Measurements from ENCODE around the gene RALGDS. TPM values are rescaled to one million over a fixed set of nuclear protein-coding genes. Genes with fewer than 3 reads are reported as not detected.
"Not testable (repeated sequence)": the region's sequence is repeated elsewhere in the genome, so short reads cannot be mapped to it uniquely, and the experiment has no call there.

RALGDS gene
- total RNA-seq, 3 donors from 2014 or later: 38.3 to 59.4 (median 44.2) TPM

GRCh38 chr9:133071484-133072150, 49.4 kb downstream of the RALGDS start:
- ATAC-seq (no peak), DNase-seq (no peak)
- intact Hi-C loops (cut with DNase I, micrococcal nuclease): no loop called here
- no peaks in the 10 kb centered on the region for H3K9me3 ChIP-seq
- H3K4me3 ChIP-seq: no peak overlapping the region
- H3K36me3 ChIP-seq (ENCODE audit: low read depth): no peaks in the 10 kb centered on the region
- H3K4me1 ChIP-seq (ENCODE audit: low read depth): no peaks in the 10 kb centered on the region
- TF ChIP-seq CTCF (IDR thresholded peaks at IDR 0.05): no peak

GRCh38 chr9:133070985-133071384, 50.1 kb downstream of the RALGDS start:
- H3K4me1 ChIP-seq (ENCODE audit: low read depth); DNase-seq; H3K36me3 ChIP-seq (ENCODE audit: low read depth); H3K9me3 ChIP-seq; intact Hi-C loops (cut with DNase I, micrococcal nuclease); H3K4me3 ChIP-seq; ATAC-seq: not testable (repeated sequence)

GRCh38 chr9:133070500-133070961, 50.5 kb downstream of the RALGDS start:
- H3K4me1 ChIP-seq (ENCODE audit: low read depth); DNase-seq; H3K4me3 ChIP-seq; intact Hi-C loops (cut with DNase I, micrococcal nuclease); ATAC-seq; H3K9me3 ChIP-seq; H3K36me3 ChIP-seq (ENCODE audit: low read depth): not testable (repeated sequence)

GRCh38 chr9:133068431-133068830, 52.6 kb downstream of the RALGDS start:
- intact Hi-C loops (cut with DNase I, micrococcal nuclease); H3K4me3 ChIP-seq; H3K36me3 ChIP-seq (ENCODE audit: low read depth); H3K4me1 ChIP-seq (ENCODE audit: low read depth); ATAC-seq; H3K9me3 ChIP-seq; DNase-seq: not testable (repeated sequence)

GRCh38 chr9:133067813-133068212, 53.2 kb downstream of the RALGDS start:
- no peak for ATAC-seq
- H3K9me3 ChIP-seq: no peaks in the 10 kb centered on the region
- no peaks in the 10 kb centered on the region for H3K4me1 ChIP-seq (ENCODE audit: low read depth)
- TF ChIP-seq CTCF (IDR thresholded peaks at IDR 0.05): no peak
- no peak overlapping the region for H3K4me3 ChIP-seq
- no peaks in the 10 kb centered on the region for H3K36me3 ChIP-seq (ENCODE audit: low read depth)
- intact Hi-C loops (cut with DNase I, micrococcal nuclease): no loop called here
- no peak for DNase-seq

- no peaks in the 10 kb centered on the region for H3K4me1 ChIP-seq (ENCODE audit: low read depth)
- no peaks in the 10 kb centered on the region for H3K36me3 ChIP-seq (ENCODE audit: low read depth)
- no peak overlapping the region for H3K4me3 ChIP-seq
- ATAC-seq: no peak
- intact Hi-C loops (cut with DNase I, micrococcal nuclease): no loop called here
- no peak for TF ChIP-seq CTCF (IDR thresholded peaks at IDR 0.05)
- no peak for DNase-seq
- H3K9me3 ChIP-seq: no peaks in the 10 kb centered on the region
These were observed 54.0 kb downstream of the RALGDS start for GRCh38 chr9:133067006-133067405.

GRCh38 chr9:133066181-133066983, 54.7 kb downstream of the RALGDS start:
- ATAC-seq (no peak), DNase-seq (no peak)
- Histone ChIP-seq H3K9me3 (no peaks in the 10 kb centered on the region), H3K36me3 (ENCODE audit: low read depth) (no peaks in the 10 kb centered on the region), H3K4me1 (ENCODE audit: low read depth) (no peaks in the 10 kb centered on the region), H3K4me3 (no peak overlapping the region)
- intact Hi-C loops (cut with DNase I, micrococcal nuclease): no loop called here
- TF ChIP-seq CTCF (IDR thresholded peaks at IDR 0.05): no peak
